OCI-LY7 (cell line): ENCODE data around the gene DSCAM.

Experiments used
- CTCF ChIP-seq: fragments of 200-600 bp; sonication (generic); conservative IDR thresholded peaks from 2 replicates; pipeline ENCODE4 v1.5.1; 2014; ENCODE audit warnings: mild to moderate bottlenecking, antibody characterized with exemption, low read length, moderate library complexity, mixed read lengths
- EZH2phosphoT487 ChIP-seq: fragments of 200-600 bp; sonication (generic); IDR thresholded peaks from 2 replicates; pipeline ENCODE4 v1.6.1; 2018; ENCODE audit warnings: low read depth, borderline replicate concordance, mild to moderate bottlenecking, mixed run types, antibody characterized with exemption, low read length, moderate library complexity, mixed read lengths

GRCh38 chr21:40043423-40043822 is 803.5 kb downstream of the DSCAM start:
- TF ChIP-seq CTCF (no peak), EZH2phosphoT487 (no peak)
